ENCODE measurements around the gene FAM120A. TPM values are rescaled to one million over a fixed set of nuclear protein-coding genes. Genes with fewer than 3 reads are reported as not detected.

Gene FAM120A
- total and polyA plus RNA-seq, 9 of the 15 experiments (the other 6 are each of a cell fraction or from before 2014, with no cell fraction given) = 8.7 to 71.0 (median 42.2) TPM

DNA sequence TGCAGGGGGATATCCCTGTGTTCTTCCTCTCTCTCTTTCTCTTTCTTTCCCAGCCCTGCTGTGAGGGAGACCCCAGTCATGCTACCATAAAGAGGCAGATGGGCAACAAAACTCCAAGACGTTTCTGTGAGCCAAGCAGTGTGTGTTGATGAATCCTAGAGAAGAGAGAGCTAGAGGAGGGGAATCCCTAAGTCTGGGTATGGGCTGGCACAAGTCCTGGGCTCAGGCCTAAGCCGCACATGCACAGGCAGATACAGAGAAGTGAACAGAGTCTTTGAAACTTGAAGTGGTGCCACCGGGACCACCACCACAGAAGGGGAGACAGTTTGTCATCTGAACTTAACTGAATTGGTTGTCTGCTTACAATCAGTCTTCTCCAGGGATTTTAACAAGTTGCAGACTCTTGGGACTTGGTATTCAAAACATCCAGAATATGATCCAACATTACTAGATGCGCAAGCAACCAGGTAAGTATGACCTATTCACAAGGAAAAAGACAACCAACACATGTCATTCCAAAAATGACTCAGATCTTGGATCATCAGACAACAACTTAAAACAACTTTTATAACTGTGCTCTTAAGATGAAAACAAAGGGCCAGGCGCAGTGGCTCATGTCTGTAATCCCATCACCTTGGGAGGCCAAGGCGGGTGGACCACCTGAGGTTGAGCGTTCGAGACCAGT lies 10.4 kb upstream of the FAM120A start:
- in situ Hi-C loops (cut with MboI) = no loop called here
- H3K27me3 ChIP-seq (ENCODE audit: control insufficient read depth in 2 of 2, insufficient read depth in 2 of 2, low read length in 2 of 2) = peaks cover 7 to 13% of the 10 kb centered on the region in 2 experiments; a peak in 3 of 5 replicates
- no peaks in the 10 kb centered on the region for H3K79me2 ChIP-seq (ENCODE audit: control insufficient read depth, insufficient read depth, low read length)
- H3K4me2 ChIP-seq (ENCODE audit: insufficient read depth, low read length) = no peak overlapping the region
- H3K27ac ChIP-seq (ENCODE audit: extremely low read depth, low read depth, low read length) = no peak overlapping the region
- H3K9me1 ChIP-seq (ENCODE audit: control insufficient read depth, insufficient read depth, low read length) = no peaks in the 10 kb centered on the region
- ChIA-PET CTCF (ENCODE audit: low intra/inter-chr PET ratio) (no interaction called here), POLR2A (no interaction called here)
- H2AFZ ChIP-seq (ENCODE audit: low read depth, low read length) = no peak overlapping the region
- intact Hi-C loops (cut with micrococcal nuclease) = no loop called here
- no peak overlapping the region for H3K9ac ChIP-seq (ENCODE audit: insufficient read depth in 1 of 2, low read depth in 2 of 2, low read length in 2 of 2)
- FAIRE-seq (no peak), ATAC-seq (no peak), DNase-seq (ENCODE audit: extremely low read depth in 1 of 4, low spot score in 3 of 4) (no peak)
- WGBS (ENCODE audit: insufficient coverage, low coverage, missing lambda C conversion rate) = 20% methylated on average over 8 of the region's 8 CpGs
- no peak overlapping the region for H3K4me3 ChIP-seq
- BruUV-seq (replicated peaks) = no TSS peak
- 0 out of 2 replicates have a peak, but pooled peaks cover 3% of the 10 kb centered on the region for H4K20me1 ChIP-seq (replicated peaks; ENCODE audit: control insufficient read depth, insufficient read depth, low read length)
- H3K4me1 ChIP-seq (replicated peaks in 1 of 2; ENCODE audit: control insufficient read depth in 2 of 2, insufficient read depth in 2 of 2, low read length in 2 of 2) = no peaks in the 10 kb centered on the region
- no peaks in the 10 kb centered on the region for H3K9me3 ChIP-seq (replicated peaks; ENCODE audit: control insufficient read depth, insufficient read depth, low read depth, low read length)
- H3K36me3 ChIP-seq (ENCODE audit: control insufficient read depth, insufficient read depth, low read length) = peaks cover 3% of the 10 kb centered on the region; the same call in 1 of the 3 replicates
- TF ChIP-seq NR4A1 (CRISPR knock-in tag; IDR thresholded peaks at IDR 0.05) (no peak), NR4A1 (tag; IDR thresholded peaks at IDR 0.05) (no peak), ZNF133 (CRISPR knock-in tag; IDR thresholded peaks at IDR 0.05) (no peak), HDAC1 (IDR thresholded peaks at IDR 0.05) (no peak), MAFG (tag; conservative IDR thresholded peaks at IDR 0.05) (no peak), ZNF436 (CRISPR knock-in tag; IDR thresholded peaks at IDR 0.05) (no peak), SIRT6 (IDR thresholded peaks at IDR 0.05; ENCODE audit: low read depth, low read length) (no peak), C11orf30 (IDR thresholded peaks at IDR 0.05; ENCODE audit: low read depth) (no peak), PHF8 (IDR thresholded peaks at IDR 0.05; ENCODE audit: borderline replicate concordance, low read length) (no peak), ILF3 (IDR thresholded peaks at IDR 0.05; ENCODE audit: borderline replicate concordance) (no peak)
- TF ChIP-seq, protein P1, sequence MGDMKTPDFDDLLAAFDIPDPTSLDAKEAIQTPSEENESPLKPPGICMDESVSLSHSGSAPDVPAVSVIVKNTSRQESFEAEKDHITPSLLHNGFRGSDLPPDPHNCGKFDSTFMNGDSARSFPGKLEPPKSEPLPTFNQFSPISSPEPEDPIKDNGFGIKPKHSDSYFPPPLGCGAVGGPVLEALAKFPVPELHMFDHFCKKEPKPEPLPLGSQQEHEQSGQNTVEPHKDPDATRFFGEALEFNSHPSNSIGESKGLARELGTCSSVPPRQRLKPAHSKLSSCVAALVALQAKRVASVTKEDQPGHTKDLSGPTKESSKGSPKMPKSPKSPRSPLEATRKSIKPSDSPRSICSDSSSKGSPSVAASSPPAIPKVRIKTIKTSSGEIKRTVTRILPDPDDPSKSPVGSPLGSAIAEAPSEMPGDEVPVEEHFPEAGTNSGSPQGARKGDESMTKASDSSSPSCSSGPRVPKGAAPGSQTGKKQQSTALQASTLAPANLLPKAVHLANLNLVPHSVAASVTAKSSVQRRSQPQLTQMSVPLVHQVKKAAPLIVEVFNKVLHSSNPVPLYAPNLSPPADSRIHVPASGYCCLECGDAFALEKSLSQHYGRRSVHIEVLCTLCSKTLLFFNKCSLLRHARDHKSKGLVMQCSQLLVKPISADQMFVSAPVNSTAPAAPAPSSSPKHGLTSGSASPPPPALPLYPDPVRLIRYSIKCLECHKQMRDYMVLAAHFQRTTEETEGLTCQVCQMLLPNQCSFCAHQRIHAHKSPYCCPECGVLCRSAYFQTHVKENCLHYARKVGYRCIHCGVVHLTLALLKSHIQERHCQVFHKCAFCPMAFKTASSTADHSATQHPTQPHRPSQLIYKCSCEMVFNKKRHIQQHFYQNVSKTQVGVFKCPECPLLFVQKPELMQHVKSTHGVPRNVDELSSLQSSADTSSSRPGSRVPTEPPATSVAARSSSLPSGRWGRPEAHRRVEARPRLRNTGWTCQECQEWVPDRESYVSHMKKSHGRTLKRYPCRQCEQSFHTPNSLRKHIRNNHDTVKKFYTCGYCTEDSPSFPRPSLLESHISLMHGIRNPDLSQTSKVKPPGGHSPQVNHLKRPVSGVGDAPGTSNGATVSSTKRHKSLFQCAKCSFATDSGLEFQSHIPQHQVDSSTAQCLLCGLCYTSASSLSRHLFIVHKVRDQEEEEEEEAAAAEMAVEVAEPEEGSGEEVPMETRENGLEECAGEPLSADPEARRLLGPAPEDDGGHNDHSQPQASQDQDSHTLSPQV (IDR thresholded peaks at IDR 0.05) = no peak
- TF ChIP-seq, protein P2, sequence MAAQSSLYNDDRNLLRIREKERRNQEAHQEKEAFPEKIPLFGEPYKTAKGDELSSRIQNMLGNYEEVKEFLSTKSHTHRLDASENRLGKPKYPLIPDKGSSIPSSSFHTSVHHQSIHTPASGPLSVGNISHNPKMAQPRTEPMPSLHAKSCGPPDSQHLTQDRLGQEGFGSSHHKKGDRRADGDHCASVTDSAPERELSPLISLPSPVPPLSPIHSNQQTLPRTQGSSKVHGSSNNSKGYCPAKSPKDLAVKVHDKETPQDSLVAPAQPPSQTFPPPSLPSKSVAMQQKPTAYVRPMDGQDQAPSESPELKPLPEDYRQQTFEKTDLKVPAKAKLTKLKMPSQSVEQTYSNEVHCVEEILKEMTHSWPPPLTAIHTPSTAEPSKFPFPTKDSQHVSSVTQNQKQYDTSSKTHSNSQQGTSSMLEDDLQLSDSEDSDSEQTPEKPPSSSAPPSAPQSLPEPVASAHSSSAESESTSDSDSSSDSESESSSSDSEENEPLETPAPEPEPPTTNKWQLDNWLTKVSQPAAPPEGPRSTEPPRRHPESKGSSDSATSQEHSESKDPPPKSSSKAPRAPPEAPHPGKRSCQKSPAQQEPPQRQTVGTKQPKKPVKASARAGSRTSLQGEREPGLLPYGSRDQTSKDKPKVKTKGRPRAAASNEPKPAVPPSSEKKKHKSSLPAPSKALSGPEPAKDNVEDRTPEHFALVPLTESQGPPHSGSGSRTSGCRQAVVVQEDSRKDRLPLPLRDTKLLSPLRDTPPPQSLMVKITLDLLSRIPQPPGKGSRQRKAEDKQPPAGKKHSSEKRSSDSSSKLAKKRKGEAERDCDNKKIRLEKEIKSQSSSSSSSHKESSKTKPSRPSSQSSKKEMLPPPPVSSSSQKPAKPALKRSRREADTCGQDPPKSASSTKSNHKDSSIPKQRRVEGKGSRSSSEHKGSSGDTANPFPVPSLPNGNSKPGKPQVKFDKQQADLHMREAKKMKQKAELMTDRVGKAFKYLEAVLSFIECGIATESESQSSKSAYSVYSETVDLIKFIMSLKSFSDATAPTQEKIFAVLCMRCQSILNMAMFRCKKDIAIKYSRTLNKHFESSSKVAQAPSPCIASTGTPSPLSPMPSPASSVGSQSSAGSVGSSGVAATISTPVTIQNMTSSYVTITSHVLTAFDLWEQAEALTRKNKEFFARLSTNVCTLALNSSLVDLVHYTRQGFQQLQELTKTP (IDR thresholded peaks at IDR 0.05; ENCODE audit: low read depth in 1 of 2, partially characterized antibody in 2 of 2) = no peak
